Activated B cell treated with CpG ODN at 0.5 μM for 24 hours (primary cell): ENCODE measurements around the gene POLN. TPM values are rescaled to one million over a fixed set of nuclear protein-coding genes. Genes with fewer than 3 reads are reported as not detected.

ENCODE experiments used
- ATAC-seq: fragments of 200-7000 bp; cut with Tn5 transposase; one replicate; pipeline ENCODE4 v1.10.0; 2021; ENCODE audit warnings: low read depth, mild to moderate bottlenecking, moderate library complexity
- CTCF ChIA-PET: fragments of 350-600 bp; sonication (Branson Sonifier 250); formaldehyde crosslinking; loops from one replicate; lab custom pipeline; 2021; ENCODE audit warnings: antibody characterized with exemption; lab: Charles Lee
- POLR2A ChIA-PET: fragments of 350-600 bp; sonication (Branson Sonifier 250); formaldehyde crosslinking; loops from one replicate; lab custom pipeline; 2021; ENCODE audit warnings: antibody characterized with exemption; lab: Charles Lee
- DNase-seq: peaks from one replicate; pipeline ENCODE4 v3.0.0; 2022
- H3K27ac Mint-ChIP-seq: one replicate; pipeline ENCODE4 v1.8.0; 2020; ENCODE audit warnings: mixed read lengths
- H3K27me3 Mint-ChIP-seq: one replicate; pipeline ENCODE4 v1.8.0; 2021; ENCODE audit warnings: mixed read lengths
- H3K36me3 Mint-ChIP-seq: one replicate; pipeline ENCODE4 v1.8.0; 2021; ENCODE audit warnings: low read depth, mixed read lengths
- H3K4me1 Mint-ChIP-seq: one replicate; pipeline ENCODE4 v1.8.0; 2021; ENCODE audit warnings: mixed read lengths
- H3K4me3 Mint-ChIP-seq: one replicate; pipeline ENCODE4 v1.8.0; 2020; ENCODE audit warnings: mild to moderate bottlenecking, mixed read lengths
- H3K9me3 Mint-ChIP-seq: one replicate; pipeline ENCODE4 v1.8.0; 2020; ENCODE audit warnings: mixed read lengths
- CTCF ChIP-seq: fragments of 200-600 bp; IDR thresholded peaks from one replicate; pipeline ENCODE4 v1.8.0; 2022; ENCODE audit warnings: antibody characterized with exemption, mild to moderate bottlenecking
- intact Hi-C: fragments of 100-400 bp; cut with micrococcal nuclease; formaldehyde crosslinking; loops from one replicate; pipeline ENCODE4 v1.15.1; 2024
- total RNA-seq: library from RNA; stranded (reverse); gene quantifications from 2 replicates; pipeline ENCODE4 v1.2.3, GENCODE V29; 2022

Gene POLN
- total RNA-seq, 1 donor from 2014 or later = 1.4 TPM

GRCh38 chr4:2245057-2245786, 3.3 kb upstream of the POLN start:
- peaks cover 14% of the 10 kb centered on the region for H3K36me3 Mint-ChIP-seq
- CTCF ChIA-PET = no interaction called here
- H3K9me3 Mint-ChIP-seq = no peaks in the 10 kb centered on the region
- POLR2A ChIA-PET = interaction anchor here (0.9 to 1.6 kb wide), 2 partner anchors 17 to 45 kb away, joined by 3 to 6 read pairs; partner anchors contain the start of gene MXD4
- TF ChIP-seq CTCF = no peak
- intact Hi-C loops = loop anchor here (10.0 kb wide), 4 partner anchors 240 to 720 kb away; partner anchors contain the start of genes GRK4, NELFA and NOP14
- H3K27me3 Mint-ChIP-seq = no peaks in the 10 kb centered on the region
- no peak for DNase-seq
- peaks cover 27% of the 10 kb centered on the region for H3K4me1 Mint-ChIP-seq
- no peak for ATAC-seq
- peak overlapping the region; percentile 54 for H3K27ac Mint-ChIP-seq
- H3K4me3 Mint-ChIP-seq = no peak overlapping the region

- H3K4me1 Mint-ChIP-seq = peaks cover 38% of the 10 kb centered on the region
- ATAC-seq (no peak), DNase-seq (no peak)
- H3K27ac Mint-ChIP-seq = peak overlapping the region; percentile 64
- H3K27me3 Mint-ChIP-seq = no peaks in the 10 kb centered on the region
- peaks cover 8% of the 10 kb centered on the region for H3K36me3 Mint-ChIP-seq
- H3K4me3 Mint-ChIP-seq = no peak overlapping the region
- H3K9me3 Mint-ChIP-seq = no peaks in the 10 kb centered on the region
- intact Hi-C loops = loop anchor here (1.0 to 10.0 kb wide), 8 partner anchors 23 to 1232 kb away; partner anchors contain the start of genes FGFRL1, GRK4, NELFA and NOP14
- CTCF ChIA-PET = interaction anchor here (0.6 to 1.3 kb wide), 2 partner anchors 172 to 197 kb away, joined by 3 to 4 read pairs; no protein-coding TSS in a partner anchor
- TF ChIP-seq CTCF = no peak
- POLR2A ChIA-PET = interaction anchor here (1.3 to 1.6 kb wide), 2 partner anchors 16 to 18 kb away, joined by 4 to 6 read pairs; partner anchors contain the start of gene MXD4
Observed at GRCh38 chr4:2243681-2244380, 1.9 kb upstream of the POLN start.

- H3K4me3 Mint-ChIP-seq = peak overlapping the region; percentile 91
- no peaks in the 10 kb centered on the region for H3K9me3 Mint-ChIP-seq
- CTCF ChIA-PET = interaction anchor here (0.8 to 4.6 kb wide), 3 partner anchors 21 to 266 kb away, joined by 3 to 19 read pairs (median 4); no protein-coding TSS in a partner anchor
- POLR2A ChIA-PET = interaction anchor here (0.5 to 2.9 kb wide), 8 partner anchors 22 to 722 kb away, joined by 3 to 21 read pairs (median 5); partner anchors contain the start of genes CFAP99, GRK4, MXD4 and NOP14
- ATAC-seq = no peak
- no peak for TF ChIP-seq CTCF
- intact Hi-C loops = loop anchor here (5.0 to 10.0 kb wide), 6 partner anchors 236 to 1229 kb away; partner anchors contain the start of genes FGFRL1, GRK4, NELFA and NOP14
- no peak for DNase-seq
- H3K4me1 Mint-ChIP-seq = peaks cover 54% of the 10 kb centered on the region
- peaks cover 28% of the 10 kb centered on the region for H3K36me3 Mint-ChIP-seq
- H3K27me3 Mint-ChIP-seq = no peaks in the 10 kb centered on the region
- H3K27ac Mint-ChIP-seq = peak overlapping the region; percentile 86
Observed at GRCh38 chr4:2241003-2241402, 918 bp downstream of the POLN start.

- Mint-ChIP-seq H3K9me3 (no peaks in the 10 kb centered on the region), H3K27me3 (no peaks in the 10 kb centered on the region), H3K27ac (no peak overlapping the region), H3K4me1 (peaks cover 38% of the 10 kb centered on the region), H3K36me3 (peaks cover 63% of the 10 kb centered on the region), H3K4me3 (no peak overlapping the region)
- intact Hi-C loops = no loop called here
- no peak for DNase-seq
- ChIA-PET CTCF (no interaction called here), POLR2A (interaction anchor here (0.6 to 1.4 kb wide), 4 partner anchors 25 to 513 kb away, joined by 3 to 5 read pairs (median 4); partner anchors contain the start of gene MXD4)
- no peak for ATAC-seq
- no peak for TF ChIP-seq CTCF
Observed at GRCh38 chr4:2236944-2237666, 4.8 kb downstream of the POLN start.
